Fibroblast of skin of back (primary cell): ENCODE results near the gene SARS1.

Experiments used
- DNase-seq: peaks from one replicate; pipeline ENCODE4 v3.0.0-alpha.2; 2013

Gene SARS1

DNA sequence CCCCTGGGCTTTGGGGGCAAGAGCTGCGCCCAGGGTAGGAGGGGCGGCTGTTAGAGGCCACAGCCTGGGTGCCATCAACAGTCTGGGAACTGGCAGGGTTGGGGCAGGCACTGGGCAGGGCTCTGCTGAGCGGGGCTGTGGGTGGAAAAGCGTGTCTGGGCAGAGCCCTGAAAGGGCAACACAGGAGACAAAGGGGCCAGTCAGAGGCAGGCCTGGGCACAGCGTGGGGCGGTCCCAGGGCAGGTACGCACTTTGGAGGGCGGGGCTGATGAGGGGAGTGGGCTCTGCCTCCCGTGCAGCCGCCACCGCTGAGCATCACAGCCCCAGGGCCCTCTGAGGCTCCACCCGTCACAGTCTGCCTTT, 49.5 kb downstream of the SARS1 start:
- no peak for DNase-seq

DNA sequence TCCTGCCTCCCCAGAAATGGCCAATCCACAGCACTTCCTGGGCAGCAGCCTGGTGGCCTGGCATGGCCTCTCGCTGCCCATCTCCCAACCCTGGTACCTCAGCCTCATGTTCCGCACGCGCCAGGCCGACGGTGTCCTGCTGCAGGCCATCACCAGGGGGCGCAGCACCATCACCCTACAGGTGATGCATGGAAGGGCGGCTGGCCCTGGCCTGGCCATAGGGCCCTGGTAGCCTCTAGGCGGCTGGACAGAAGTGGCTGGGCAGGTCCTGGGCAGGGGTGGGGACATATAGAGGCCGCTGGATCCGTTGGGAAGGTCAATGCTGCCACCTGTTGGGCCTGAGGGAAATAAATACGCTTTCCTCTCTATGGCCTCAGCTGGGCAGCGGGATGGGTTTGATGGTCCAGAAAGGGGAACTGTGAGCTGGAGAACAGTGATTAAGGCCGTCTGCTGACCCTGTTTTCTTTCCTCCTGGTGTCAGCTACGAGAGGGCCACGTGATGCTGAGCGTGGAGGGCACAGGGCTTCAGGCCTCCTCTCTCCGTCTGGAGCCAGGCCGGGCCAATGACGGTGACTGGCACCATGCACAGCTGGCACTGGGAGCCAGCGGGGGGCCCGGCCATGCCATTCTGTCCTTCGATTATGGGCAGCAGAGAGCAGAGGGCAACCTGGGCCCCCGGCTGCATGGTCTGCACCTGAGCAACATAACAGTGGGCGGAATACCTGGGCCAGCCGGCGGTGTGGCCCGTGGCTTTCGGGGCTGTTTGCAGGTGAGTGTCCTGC, 50.1 kb downstream of the SARS1 start:
- DNase-seq = peak; percentile 76

DNA sequence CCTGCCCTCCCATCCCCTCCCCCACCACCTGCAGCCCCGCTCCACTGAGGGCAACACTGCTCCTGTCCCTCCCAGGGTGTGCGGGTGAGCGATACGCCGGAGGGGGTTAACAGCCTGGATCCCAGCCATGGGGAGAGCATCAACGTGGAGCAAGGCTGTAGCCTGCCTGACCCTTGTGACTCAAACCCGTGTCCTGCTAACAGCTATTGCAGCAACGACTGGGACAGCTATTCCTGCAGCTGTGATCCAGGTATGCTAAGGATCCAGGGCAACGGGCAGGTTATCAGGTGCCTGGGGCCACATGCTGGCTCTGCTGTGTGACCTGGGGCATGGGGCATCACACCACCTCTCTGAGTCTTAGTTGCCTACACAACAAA, 50.6 kb downstream of the SARS1 start:
- DNase-seq = no peak

DNA sequence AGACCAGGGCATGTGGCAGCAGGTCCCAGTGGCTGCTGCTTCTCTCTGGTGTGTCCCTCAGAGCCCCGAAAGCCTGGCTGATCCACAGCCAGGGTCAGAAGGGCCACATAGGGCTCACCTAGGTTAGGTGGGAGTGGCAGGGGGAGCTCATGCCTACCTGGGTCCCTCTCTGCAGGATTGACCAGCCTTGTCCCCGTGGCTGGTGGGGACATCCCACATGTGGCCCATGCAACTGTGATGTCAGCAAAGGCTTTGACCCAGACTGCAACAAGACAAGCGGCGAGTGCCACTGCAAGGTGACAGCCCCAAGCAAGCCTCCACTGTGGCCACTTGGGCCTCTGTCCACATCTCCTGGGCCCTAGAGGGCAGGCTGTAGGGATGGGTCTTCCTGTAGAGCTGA, 51.3 kb downstream of the SARS1 start:
- DNase-seq = no peak

DNA sequence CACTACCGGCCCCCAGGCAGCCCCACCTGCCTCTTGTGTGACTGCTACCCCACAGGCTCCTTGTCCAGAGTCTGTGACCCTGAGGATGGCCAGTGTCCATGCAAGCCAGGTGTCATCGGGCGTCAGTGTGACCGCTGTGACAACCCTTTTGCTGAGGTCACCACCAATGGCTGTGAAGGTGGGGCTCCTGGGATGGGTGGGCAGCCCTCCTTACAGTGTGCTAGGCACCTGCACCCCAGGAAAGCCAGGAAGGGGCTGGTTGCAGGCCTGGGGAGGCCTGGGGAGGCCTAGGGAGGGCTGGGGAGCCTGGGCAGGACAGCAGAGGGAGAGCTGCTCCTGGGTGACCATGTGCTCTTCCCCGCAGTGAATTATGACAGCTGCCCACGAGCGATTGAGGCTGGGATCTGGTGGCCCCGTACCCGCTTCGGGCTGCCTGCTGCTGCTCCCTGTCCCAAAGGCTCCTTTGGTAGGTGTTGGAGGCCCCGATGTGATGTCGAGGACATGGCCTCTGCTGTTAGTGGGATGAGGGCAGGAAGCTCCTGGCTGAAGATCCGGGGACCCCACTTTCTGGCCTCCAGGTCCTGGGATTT, 52.1 kb downstream of the SARS1 start:
- no peak for DNase-seq

DNA sequence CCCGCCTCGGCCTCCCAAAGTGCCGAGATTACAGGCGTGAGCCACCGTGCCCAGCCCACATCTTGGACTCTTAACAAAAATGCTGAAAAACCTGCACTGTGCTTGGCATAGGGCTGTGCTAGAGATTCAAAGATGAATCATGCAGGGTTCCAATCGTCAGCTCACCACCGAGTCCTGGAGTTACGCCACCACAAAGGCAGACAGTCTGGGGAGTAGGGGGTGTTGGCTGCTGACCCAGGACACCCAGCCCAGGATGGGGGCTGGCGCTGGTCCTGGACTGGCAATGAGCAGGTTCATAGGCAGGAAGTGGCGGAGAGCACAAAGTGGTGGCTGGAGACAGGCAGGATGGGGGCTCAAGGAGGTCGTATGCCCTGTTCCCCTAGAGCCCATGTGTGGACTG, 53.2 kb downstream of the SARS1 start:
- peak; percentile 41 for DNase-seq

DNA sequence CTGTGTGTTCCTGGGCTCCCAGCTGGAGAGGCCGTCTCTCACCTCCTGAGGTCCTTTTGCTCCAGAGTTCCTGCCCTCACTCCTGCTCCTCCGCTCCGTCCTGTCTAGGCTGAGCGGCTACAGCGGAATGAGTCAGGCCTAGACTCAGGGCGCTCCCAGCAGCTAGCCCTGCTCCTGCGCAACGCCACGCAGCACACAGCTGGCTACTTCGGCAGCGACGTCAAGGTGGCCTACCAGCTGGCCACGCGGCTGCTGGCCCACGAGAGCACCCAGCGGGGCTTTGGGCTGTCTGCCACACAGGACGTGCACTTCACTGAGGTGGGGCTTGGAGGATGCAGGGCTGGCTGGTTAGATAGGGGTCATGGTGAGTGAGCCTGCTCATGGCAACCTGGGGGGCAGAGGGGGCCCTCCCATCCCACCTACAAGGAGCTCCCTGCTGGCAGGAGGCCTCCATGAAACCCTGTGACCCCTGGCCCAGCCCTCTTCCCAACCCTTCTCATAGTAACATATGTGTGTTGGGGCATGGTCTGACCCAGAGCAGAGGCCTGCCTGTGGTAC, 54.1 kb downstream of the SARS1 start:
- DNase-seq = no peak

DNA sequence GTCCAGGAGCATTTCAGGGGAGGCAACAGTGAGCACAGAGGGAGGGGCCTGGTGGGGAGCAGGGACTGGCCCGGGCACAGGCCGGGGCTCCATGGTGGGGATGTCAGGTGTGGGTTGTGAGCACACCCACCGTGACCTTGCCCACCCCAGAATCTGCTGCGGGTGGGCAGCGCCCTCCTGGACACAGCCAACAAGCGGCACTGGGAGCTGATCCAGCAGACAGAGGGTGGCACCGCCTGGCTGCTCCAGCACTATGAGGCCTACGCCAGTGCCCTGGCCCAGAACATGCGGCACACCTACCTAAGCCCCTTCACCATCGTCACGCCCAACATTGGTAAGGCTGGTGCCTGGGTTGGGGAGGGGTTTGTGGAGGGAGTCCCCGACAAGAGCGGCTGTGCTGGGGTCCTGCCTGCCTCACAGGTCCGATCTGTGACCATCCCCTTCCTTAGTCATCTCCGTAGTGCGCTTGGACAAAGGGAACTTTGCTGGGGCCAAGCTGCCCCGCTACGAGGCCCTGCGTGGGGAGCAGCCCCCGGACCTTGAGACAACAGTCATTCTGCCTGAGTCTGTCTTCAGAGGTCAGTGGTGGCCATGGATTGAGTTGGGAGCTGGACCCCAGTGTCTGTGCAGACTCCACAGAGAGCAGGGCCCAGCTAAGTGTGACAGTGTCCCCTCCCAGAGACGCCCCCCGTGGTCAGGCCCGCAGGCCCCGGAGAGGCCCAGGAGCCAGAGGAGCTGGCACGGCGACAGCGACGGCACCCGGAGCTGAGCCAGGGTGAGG, 54.9 kb downstream of the SARS1 start:
- no peak for DNase-seq

DNA sequence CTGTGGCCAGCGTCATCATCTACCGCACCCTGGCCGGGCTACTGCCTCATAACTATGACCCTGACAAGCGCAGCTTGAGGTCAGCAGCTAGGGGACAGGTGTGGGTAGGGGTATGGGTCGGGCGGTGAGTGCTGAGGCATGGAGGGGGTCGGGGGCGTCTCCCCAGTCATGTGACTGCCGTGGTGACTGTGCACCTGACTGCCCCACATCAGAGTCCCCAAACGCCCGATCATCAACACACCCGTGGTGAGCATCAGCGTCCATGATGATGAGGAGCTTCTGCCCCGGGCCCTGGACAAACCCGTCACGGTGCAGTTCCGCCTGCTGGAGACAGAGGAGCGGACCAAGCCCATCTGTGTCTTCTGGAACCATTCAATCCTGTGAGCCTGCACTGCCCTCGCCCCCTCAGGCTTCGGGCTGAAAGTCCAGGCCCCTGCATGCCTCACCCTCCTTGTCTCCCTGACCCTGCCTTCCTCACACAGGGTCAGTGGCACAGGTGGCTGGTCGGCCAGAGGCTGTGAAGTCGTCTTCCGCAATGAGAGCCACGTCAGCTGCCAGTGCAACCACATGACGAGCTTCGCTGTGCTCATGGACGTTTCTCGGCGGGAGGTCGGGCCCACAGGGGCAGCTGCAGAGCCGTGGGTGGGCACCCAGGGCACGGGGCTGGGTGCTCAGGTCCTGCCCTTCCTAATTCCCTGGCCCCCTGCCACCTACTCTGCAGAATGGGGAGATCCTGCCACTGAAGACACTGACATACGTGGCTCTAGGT, 55.7 kb downstream of the SARS1 start:
- no peak for DNase-seq

DNA sequence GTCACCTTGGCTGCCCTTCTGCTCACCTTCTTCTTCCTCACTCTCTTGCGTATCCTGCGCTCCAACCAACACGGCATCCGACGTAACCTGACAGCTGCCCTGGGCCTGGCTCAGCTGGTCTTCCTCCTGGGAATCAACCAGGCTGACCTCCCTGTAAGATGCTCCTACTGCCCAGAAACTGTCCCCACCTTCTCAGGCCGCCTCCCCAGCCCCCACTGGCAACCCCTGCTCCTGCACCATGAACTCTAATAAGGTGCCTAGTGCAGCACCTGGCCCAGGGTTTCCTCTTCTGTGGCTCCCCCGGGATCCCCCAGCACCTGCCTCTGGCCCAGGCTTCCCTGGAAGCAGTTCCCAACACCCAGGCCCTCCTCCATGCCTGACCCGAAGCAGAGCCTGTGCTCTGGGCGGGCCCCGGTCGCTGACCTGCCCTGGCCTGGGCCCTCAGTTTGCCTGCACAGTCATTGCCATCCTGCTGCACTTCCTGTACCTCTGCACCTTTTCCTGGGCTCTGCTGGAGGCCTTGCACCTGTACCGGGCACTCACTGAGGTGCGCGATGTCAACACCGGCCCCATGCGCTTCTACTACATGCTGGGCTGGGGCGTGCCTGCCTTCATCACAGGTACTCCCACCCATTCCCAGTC, 56.4 kb downstream of the SARS1 start:
- DNase-seq = no peak

DNA sequence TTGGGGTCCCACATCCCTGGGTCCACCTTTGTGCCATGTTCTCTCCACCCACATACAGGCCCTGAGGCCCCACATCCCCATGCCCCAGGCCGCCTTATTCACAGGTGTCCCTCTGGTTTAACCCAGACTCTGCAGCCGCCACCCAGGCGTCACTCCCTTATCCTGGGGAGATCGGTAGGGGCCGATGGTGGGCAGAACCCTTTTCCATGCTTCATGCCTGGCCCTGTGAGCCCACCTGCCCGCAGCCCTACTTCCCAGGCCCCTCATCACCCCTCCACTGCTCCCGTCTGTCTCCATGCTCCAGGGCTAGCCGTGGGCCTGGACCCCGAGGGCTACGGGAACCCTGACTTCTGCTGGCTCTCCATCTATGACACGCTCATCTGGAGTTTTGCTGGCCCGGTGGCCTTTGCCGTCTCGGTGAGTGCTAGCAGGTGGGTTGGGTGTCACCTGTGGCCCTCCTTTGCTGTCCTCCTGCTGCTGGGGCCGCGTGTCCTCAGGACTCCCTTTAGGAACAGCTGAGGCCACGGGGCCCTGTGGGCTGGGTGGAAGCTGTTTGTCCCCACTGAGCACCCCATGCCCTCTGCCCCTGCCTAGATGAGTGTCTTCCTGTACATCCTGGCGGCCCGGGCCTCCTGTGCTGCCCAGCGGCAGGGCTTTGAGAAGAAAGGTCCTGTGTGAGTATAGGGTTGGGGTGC, 57.1 kb downstream of the SARS1 start:
- DNase-seq = no peak

DNA sequence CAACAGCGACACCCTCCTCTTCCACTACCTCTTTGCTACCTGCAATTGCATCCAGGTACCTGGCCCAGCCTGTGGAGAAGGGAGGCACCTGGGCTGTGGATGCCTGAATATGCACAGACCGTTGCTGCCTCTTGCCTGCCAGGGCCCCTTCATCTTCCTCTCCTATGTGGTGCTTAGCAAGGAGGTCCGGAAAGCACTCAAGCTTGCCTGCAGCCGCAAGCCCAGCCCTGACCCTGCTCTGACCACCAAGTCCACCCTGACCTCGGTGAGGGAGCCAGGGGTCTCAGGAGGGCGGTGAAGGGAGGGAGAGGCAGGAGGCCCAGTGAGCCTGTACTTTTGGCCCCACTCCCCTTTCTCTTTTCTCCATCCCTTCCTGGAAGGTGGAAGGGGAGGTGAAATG, 57.7 kb downstream of the SARS1 start:
- no peak for DNase-seq

DNA sequence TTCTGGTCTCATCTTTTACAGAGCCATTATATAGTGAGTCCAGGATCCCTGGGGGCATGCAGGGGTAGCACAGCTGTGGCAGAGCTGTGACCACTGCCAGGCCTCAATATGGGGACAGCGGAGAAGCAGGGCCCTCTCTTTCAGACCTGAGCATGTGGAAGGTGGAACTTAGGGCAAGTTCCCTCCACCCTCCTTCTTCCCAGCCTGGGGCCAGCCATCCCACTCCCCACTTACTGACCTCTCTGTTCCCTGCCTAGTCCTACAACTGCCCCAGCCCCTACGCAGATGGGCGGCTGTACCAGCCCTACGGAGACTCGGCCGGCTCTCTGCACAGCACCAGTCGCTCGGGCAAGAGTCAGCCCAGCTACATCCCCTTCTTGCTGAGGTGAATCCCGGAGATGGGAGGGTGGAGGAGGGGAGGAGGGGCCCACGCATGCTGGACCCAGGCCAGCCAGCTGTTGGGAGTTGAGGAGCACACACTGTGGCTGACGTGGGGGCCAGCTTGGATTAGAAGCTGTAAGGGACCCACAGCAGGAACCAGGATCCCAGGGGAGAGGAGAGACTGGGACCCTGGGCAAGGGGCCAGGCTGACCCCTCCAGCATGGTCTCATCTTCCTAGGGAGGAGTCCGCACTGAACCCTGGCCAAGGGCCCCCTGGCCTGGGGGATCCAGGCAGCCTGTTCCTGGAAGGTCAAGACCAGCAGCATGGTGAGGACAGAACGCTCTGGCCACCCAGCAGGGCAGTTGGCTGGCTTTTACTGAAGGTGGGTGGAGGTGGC, 58.5 kb downstream of the SARS1 start:
- no peak for DNase-seq

DNA sequence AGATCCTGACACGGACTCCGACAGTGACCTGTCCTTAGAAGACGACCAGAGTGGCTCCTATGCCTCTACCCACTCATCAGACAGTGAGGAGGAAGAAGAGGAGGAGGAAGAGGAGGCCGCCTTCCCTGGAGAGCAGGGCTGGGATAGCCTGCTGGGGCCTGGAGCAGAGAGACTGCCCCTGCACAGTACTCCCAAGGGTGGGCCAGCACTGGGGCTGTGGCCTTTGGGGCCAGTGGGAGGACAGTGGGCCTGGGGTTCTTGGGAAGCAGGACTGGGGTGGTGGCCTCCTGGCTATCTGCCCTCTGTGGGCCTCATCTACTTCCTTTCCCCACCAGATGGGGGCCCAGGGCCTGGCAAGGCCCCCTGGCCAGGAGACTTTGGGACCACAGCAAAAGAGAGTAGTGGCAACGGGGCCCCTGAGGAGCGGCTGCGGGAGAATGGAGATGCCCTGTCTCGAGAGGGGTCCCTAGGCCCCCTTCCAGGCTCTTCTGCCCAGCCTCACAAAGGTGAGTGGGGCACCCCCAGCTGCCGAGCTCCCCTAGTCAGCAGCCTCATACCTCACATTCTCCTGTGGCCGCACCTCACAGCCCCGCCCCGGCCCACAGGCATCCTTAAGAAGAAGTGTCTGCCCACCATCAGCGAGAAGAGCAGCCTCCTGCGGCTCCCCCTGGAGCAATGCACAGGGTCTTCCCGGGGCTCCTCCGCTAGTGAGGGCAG, 59.3 kb downstream of the SARS1 start:
- DNase-seq = no peak

DNA sequence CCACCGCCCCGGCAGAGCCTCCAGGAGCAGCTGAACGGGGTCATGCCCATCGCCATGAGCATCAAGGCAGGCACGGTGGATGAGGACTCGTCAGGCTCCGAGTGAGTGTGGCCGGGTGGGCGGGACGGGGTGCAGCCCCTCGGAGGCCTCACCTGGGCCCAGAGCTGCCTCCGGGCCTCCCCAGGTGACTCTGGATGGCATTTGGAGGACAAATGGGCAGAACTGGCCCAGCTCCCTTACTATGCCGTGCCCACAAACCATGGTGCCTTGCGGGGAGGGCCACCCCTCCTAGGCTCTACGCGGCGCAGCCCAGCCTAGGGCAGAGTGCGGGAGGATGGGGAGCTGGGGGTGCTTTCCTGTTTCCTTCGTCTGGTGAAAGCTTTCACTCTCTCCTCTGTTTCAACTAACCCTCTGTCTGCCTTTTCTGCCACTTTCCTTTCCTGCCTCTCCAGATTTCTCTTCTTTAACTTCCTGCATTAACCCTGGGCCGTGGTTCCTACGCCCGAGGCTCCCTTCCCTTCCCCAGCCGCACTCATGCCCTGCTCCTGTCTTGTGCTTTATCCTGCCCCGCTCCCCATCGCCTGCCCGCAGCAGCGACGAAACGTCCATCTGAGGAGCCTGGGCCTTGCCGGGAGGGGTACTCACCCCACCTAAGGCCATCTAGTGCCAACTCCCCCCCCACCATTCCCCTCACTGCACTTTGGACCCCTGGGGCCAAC, 60.0 kb downstream of the SARS1 start:
- DNase-seq = no peak

DNA sequence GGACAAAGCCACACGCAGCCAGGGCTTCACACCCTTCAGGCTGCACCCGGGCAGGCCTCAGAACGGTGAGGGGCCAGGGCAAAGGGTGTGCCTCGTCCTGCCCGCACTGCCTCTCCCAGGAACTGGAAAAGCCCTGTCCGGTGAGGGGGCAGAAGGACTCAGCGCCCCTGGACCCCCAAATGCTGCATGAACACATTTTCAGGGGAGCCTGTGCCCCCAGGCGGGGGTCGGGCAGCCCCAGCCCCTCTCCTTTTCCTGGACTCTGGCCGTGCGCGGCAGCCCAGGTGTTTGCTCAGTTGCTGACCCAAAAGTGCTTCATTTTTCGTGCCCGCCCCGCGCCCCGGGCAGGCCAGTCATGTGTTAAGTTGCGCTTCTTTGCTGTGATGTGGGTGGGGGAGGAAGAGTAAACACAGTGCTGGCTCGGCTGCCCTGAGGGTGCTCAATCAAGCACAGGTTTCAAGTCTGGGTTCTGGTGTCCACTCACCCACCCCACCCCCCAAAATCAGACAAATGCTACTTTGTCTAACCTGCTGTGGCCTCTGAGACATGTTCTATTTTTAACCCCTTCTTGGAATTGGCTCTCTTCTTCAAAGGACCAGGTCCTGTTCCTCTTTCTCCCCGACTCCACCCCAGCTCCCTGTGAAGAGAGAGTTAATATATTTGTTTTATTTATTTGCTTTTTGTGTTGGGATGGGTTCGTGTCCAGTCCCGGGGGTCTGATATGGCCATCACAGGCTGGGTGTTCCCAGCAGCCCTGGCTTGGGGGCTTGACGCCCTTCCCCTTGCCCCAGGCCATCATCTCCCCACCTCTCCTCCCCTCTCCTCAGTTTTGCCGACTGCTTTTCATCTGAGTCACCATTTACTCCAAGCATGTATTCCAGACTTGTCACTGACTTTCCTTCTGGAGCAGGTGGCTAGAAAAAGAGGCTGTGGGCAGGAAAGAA, 61.1 kb downstream of the SARS1 start:
- peak; percentile 73 for DNase-seq

DNA sequence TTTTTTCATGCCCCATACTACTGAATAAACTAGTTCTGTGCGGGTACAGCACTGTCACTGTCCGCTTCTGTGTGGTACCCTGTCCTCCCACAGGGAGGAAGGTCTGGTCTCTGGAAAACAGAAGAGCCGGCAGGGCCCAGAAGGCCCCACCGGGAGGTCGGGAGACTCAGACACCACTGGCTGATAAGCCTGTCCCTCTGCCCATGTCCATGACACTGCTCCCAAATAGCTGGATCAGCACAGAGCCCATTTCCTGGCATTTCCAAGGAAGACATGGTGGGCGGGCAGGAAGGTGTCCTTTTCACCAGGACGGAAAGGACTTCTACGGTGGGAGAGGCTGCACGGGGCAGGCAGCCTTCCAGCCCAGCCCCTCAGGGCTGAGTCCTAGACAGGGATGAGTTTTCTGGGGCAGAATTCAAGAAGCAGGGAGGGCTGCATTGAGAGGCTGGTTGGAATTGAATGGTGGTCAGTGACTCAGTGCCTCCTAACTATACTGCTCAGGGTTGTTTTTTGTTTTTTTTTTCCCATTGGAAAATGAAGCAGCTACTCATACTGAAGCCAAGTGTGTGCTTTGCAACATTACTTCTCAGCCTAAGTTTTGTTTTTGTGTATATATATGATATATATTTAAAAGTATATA, 62.1 kb downstream of the SARS1 start:
- peak; percentile 74 for DNase-seq
